PC-3 (cell line): ENCODE results near the gene RBM46. TPM values are rescaled to one million over a fixed set of nuclear protein-coding genes. Genes with fewer than 3 reads are reported as not detected.

Source experiments
- ATAC-seq: fragments of 200-7000 bp; cut with Tn5 transposase; 2 replicates; pipeline ENCODE4 v1.9.1; 2020; ENCODE audit warnings: mild to moderate bottlenecking, moderate library complexity
- BruUV-seq: library from RNA; stranded (reverse); fragments of 400-500 nt; replicated peaks from 2 replicates; lab custom pipeline; 2021; lab: Mats Ljungman, UMichigan
- CTCF ChIA-PET: fragments of 300-600 bp; sonication (Branson Sonifier 250); formaldehyde crosslinking; loops from one replicate; lab custom pipeline; 2022; ENCODE audit warnings: antibody characterized with exemption; lab: Charles Lee
- POLR2A ChIA-PET: fragments of 300-600 bp; sonication (Branson Sonifier 250); formaldehyde crosslinking; loops from one replicate; lab custom pipeline; 2022; ENCODE audit warnings: antibody characterized with exemption; ENCODE audit not compliant: unreplicated experiment; lab: Charles Lee
- DNase-seq: peaks from one replicate; pipeline ENCODE4 v3.0.0-alpha.2; 2015
- H2AFZ ChIP-seq: fragments of 300-600 bp; sonication (generic); 2 replicates; pipeline ENCODE4 v1.6.0; 2016; ENCODE audit warnings: antibody characterized with exemption, low read length
- H3F3A ChIP-seq: fragments of 300-600 bp; sonication (generic); one replicate; pipeline ENCODE4 v1.6.0; 2017; ENCODE audit warnings: antibody characterized with exemption, low read length, control low read depth, mild to moderate bottlenecking; ENCODE audit not compliant: unreplicated experiment
- H3K27ac ChIP-seq: fragments of 300-600 bp; sonication (generic); 2 replicates; pipeline ENCODE4 v1.5.1; 2016; ENCODE audit warnings: mild to moderate bottlenecking, low read length
- H3K27me3 ChIP-seq: fragments of 300-600 bp; sonication (generic); 2 replicates; pipeline ENCODE4 v1.6.1; 2016; ENCODE audit warnings: low read length, mixed read lengths
- H3K36me3 ChIP-seq: fragments of 300-600 bp; sonication (generic); 2 replicates; pipeline ENCODE4 v1.6.1; 2016; ENCODE audit warnings: low read depth, mixed run types, low read length, mixed read lengths
- H3K4me1 ChIP-seq: fragments of 300-600 bp; sonication (generic); 2 replicates; pipeline ENCODE4 v1.5.1; 2016; ENCODE audit warnings: low read length; ENCODE audit not compliant: insufficient read depth
- H3K4me2 ChIP-seq: fragments of 300-600 bp; sonication (generic); 2 replicates; pipeline ENCODE4 v1.6.0; 2016; ENCODE audit warnings: low read length
- H3K4me3 ChIP-seq: fragments of 300-600 bp; sonication (generic); 2 replicates; pipeline ENCODE4 v1.5.1; 2016; ENCODE audit warnings: mild to moderate bottlenecking, low read length, mixed read lengths
- H3K79me2 ChIP-seq: fragments of 300-600 bp; sonication (generic); 2 replicates; pipeline ENCODE4 v1.6.1; 2017; ENCODE audit warnings: low read length, mixed read lengths
- H3K9ac ChIP-seq: fragments of 300-600 bp; sonication (generic); 2 replicates; pipeline ENCODE4 v1.6.0; 2016; ENCODE audit warnings: mild to moderate bottlenecking, low read length
- H3K9me2 ChIP-seq: fragments of 300-600 bp; sonication (generic); replicated peaks from 2 replicates; pipeline ENCODE4 v1.6.1; 2016; ENCODE audit warnings: mixed run types, low read length, mixed read lengths
- H3K9me3 ChIP-seq: fragments of 300-600 bp; sonication (generic); 2 replicates; pipeline ENCODE4 v1.6.1; 2016; ENCODE audit warnings: low read length, mixed read lengths
- H4K20me1 ChIP-seq: fragments of 300-600 bp; sonication (generic); 2 replicates; pipeline ENCODE4 v1.6.1; 2016; ENCODE audit warnings: low read length, mixed read lengths
- CTCF ChIP-seq: fragments of 300-600 bp; sonication (generic); conservative IDR thresholded peaks from 2 replicates; pipeline ENCODE4 v1.5.1; 2017; ENCODE audit warnings: antibody characterized with exemption, low read depth, mild to moderate bottlenecking, low read length
- EZH2 ChIP-seq: fragments of 300-600 bp; sonication (generic); IDR thresholded peaks from one replicate; pipeline ENCODE4 v1.6.1; 2017; ENCODE audit warnings: antibody characterized with exemption, mild to moderate bottlenecking, low read length; ENCODE audit not compliant: unreplicated experiment
- EZH2phosphoT487 ChIP-seq: fragments of 300-600 bp; sonication (generic); IDR thresholded peaks from 2 replicates; pipeline ENCODE4 v1.6.1; 2018; ENCODE audit warnings: mild to moderate bottlenecking, antibody characterized with exemption, low read length, borderline replicate concordance
- intact Hi-C: fragments of 100-400 bp; cut with micrococcal nuclease; formaldehyde crosslinking; loops from 2 replicates; pipeline ENCODE4 v1.9.0; 2023
- total RNA-seq: library from RNA; depleted of rRNA; stranded (reverse); fragments of >200 nt; gene quantifications from 2 replicates; pipeline ENCODE4 v1.2.3, GENCODE V29; 2014

RBM46 gene
- total RNA-seq, 1 experiment from 2014 or later = not detected

DNA sequence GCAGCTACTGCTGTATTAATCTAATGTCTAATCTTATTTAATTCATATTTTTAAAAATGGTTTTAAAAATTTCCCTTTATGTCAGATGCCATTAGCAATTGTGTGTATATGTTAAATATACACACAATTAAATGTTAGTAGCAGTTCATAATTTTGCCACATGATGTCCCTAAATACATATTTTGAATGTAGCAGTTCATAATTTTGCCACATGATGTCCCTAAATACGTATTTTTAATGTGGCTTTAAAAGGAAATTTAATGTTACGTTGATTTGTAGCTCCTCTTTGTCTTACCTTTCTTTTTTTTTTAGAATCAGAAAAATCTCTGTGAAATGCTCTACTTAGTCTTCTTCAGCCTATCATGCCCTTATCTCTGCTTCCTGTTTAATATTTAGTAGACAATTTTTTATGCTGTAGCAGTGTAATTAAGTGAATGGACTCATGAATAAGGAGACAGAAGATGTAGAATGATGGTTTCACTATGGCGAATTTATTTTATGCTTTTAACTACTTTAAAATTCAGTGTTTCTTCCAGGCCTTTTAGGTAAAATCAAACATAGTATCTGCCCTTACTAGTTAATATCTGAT, 26.1 kb downstream of the RBM46 start:
- no TSS peak for BruUV-seq
- DNase-seq = peak; percentile 71
- H3F3A ChIP-seq = no peaks in the 10 kb centered on the region
- no peaks in the 10 kb centered on the region for H3K79me2 ChIP-seq
- H3K4me3 ChIP-seq = peak overlapping the region; percentile 41; the same call in 1 of the 2 replicates
- H3K9ac ChIP-seq = no peak overlapping the region
- no peaks in the 10 kb centered on the region for H3K9me2 ChIP-seq
- H2AFZ ChIP-seq = 0 out of 2 replicates have a peak overlapping the region, but pooled peaks have one; percentile 33
- no peaks in the 10 kb centered on the region for H3K27me3 ChIP-seq
- TF ChIP-seq EZH2phosphoT487 (no peak), CTCF (peak; percentile 89), EZH2 (no peak)
- ChIA-PET CTCF (interaction anchor here (0.5 to 1.6 kb wide), 6 partner anchors 101 to 1179 kb away, joined by 3 to 8 read pairs (median 4); no protein-coding TSS in a partner anchor), POLR2A (interaction anchor here (0.6 kb wide), 1 partner anchor 173 kb away, joined by 3 read pairs; no protein-coding TSS in a partner anchor)
- no peak overlapping the region for H3K27ac ChIP-seq
- H3K36me3 ChIP-seq = no peaks in the 10 kb centered on the region; the same call in 1 of the 2 replicates
- ATAC-seq = no peak
- H3K4me2 ChIP-seq = peak overlapping the region; percentile 67
- no peaks in the 10 kb centered on the region for H3K4me1 ChIP-seq
- H4K20me1 ChIP-seq = no peaks in the 10 kb centered on the region
- intact Hi-C loops = loop anchor here (1.0 to 5.0 kb wide), 4 partner anchors 104 to 565 kb away; no protein-coding TSS in a partner anchor
- no peaks in the 10 kb centered on the region for H3K9me3 ChIP-seq

DNA sequence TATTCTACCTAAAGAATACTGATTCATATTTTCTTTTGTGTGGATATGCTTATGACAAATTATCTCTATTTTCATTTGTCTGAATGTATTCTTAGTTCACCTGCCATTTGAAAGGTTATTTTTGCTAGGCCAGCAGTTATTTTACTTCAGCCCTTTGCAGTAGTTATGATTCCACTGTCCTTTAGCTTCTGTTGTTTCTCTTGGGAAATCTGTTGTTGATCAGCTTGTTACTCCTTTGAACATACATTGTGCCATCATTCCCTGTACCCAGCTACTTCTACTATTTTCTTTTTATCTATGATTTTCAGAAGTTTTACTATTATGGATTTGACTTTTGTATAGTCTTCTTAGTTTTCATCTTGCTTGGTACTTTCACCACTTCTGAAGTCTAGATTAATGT, 37.2 kb downstream of the RBM46 start:
- Histone ChIP-seq H3K79me2 (no peaks in the 10 kb centered on the region), H3K4me1 (no peaks in the 10 kb centered on the region), H3K4me2 (no peak overlapping the region), H3K27ac (no peak overlapping the region), H3K36me3 (no peaks in the 10 kb centered on the region), H3K4me3 (no peak overlapping the region), H3F3A (no peaks in the 10 kb centered on the region), H4K20me1 (no peaks in the 10 kb centered on the region), H3K9ac (no peak overlapping the region), H3K9me3 (no peaks in the 10 kb centered on the region), H2AFZ (no peak overlapping the region), H3K27me3 (no peaks in the 10 kb centered on the region), H3K9me2 (no peaks in the 10 kb centered on the region)
- intact Hi-C loops = no loop called here
- CTCF ChIA-PET = no interaction called here
- ATAC-seq (no peak), DNase-seq (no peak)
- no TSS peak for BruUV-seq
- POLR2A ChIA-PET = no interaction called here
- TF ChIP-seq EZH2phosphoT487 (no peak), CTCF (no peak), EZH2 (no peak)

DNA sequence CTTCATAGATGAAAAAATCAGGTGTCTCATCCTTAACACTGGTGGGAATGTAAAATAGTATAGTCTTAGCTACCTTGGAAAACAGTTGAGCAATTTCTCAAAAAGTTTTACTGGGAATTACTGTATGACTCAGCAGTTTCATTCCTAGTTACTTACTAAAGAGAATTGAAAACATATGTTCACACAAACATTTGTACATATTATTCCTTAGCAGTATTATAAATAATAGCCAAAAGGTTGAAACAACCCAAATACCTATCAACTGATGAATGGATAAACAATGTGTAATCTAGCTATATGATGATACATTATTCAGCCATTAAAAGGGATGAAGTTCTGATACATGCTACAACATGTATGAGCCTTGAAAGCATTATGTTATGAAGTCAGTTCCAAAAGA, 41.7 kb downstream of the RBM46 start:
- ATAC-seq (no peak), DNase-seq (peak; percentile 36)
- Histone ChIP-seq H3K4me3 (no peak overlapping the region), H3K27me3 (no peaks in the 10 kb centered on the region), H2AFZ (no peak overlapping the region), H3K79me2 (no peaks in the 10 kb centered on the region), H3K4me1 (no peaks in the 10 kb centered on the region), H4K20me1 (no peaks in the 10 kb centered on the region), H3K4me2 (no peak overlapping the region), H3K9ac (no peak overlapping the region), H3F3A (no peaks in the 10 kb centered on the region), H3K27ac (no peak overlapping the region), H3K9me3 (no peaks in the 10 kb centered on the region), H3K36me3 (no peaks in the 10 kb centered on the region), H3K9me2 (no peaks in the 10 kb centered on the region; the same call in 1 of the 2 replicates)
- TF ChIP-seq EZH2 = no peak
- TF ChIP-seq CTCF = no peak
- TF ChIP-seq EZH2phosphoT487 = no peak
- POLR2A ChIA-PET = no interaction called here
- CTCF ChIA-PET = no interaction called here
- intact Hi-C loops = no loop called here
- no TSS peak for BruUV-seq
